Glutamatergic neuron (in vitro differentiated cells): Measurements from ENCODE around the gene EVPL. TPM values are rescaled to one million over a fixed set of nuclear protein-coding genes. Genes with fewer than 3 reads are reported as not detected.

ENCODE experiments used
- DNase-seq: peaks from one replicate; pipeline ENCODE4 v3.0.0; 2022
- H3K27ac Mint-ChIP-seq: one replicate; pipeline ENCODE4 v1.8.0; 2020; ENCODE audit warnings: mild to moderate bottlenecking, mixed read lengths, inconsistent platforms; ENCODE audit not compliant: unreplicated experiment
- H3K27me3 Mint-ChIP-seq: one replicate; pipeline ENCODE4 v1.8.0; 2020; ENCODE audit warnings: mild to moderate bottlenecking, moderate library complexity, mixed read lengths, inconsistent platforms; ENCODE audit not compliant: unreplicated experiment
- H3K36me3 Mint-ChIP-seq: one replicate; pipeline ENCODE4 v1.8.0; 2020; ENCODE audit warnings: mild to moderate bottlenecking, mixed read lengths, inconsistent platforms; ENCODE audit not compliant: unreplicated experiment
- H3K4me1 Mint-ChIP-seq: one replicate; pipeline ENCODE4 v1.8.0; 2020; ENCODE audit warnings: mild to moderate bottlenecking, low read depth, mixed read lengths, inconsistent platforms; ENCODE audit not compliant: unreplicated experiment
- H3K4me3 Mint-ChIP-seq: one replicate; pipeline ENCODE4 v1.8.0; 2020; ENCODE audit warnings: mild to moderate bottlenecking, mixed read lengths, inconsistent platforms; ENCODE audit not compliant: unreplicated experiment
- H3K9me3 Mint-ChIP-seq: one replicate; pipeline ENCODE4 v1.8.0; 2020; ENCODE audit warnings: mild to moderate bottlenecking, moderate library complexity, mixed read lengths, inconsistent platforms; ENCODE audit not compliant: unreplicated experiment
- long read RNA-seq: library from polyadenylated mRNA; unstranded; transcript quantifications from one replicate; pipeline ENCODE4 v2.0.0, GENCODE V29; 2020; ENCODE audit not compliant: unreplicated experiment
- total RNA-seq: library from RNA; stranded (reverse); fragmentation: NEBNext Ultra II Directional; extraction: Animal tissue kit (Norgen Biotek cat#: 25700); gene quantifications from one replicate; pipeline ENCODE4 v1.2.1, GENCODE V29; 2021; ENCODE audit not compliant: unreplicated experiment
- TF ChIP-seq, protein P1 (sequence below): fragments of 200-600 bp; sonication (generic); IDR thresholded peaks from one replicate; pipeline ENCODE4 v1.5.0; 2021; ENCODE audit not compliant: partially characterized antibody, unreplicated experiment

The EVPL gene
- total RNA-seq = not detected
- long read RNA-seq = 0 reads

DNA sequence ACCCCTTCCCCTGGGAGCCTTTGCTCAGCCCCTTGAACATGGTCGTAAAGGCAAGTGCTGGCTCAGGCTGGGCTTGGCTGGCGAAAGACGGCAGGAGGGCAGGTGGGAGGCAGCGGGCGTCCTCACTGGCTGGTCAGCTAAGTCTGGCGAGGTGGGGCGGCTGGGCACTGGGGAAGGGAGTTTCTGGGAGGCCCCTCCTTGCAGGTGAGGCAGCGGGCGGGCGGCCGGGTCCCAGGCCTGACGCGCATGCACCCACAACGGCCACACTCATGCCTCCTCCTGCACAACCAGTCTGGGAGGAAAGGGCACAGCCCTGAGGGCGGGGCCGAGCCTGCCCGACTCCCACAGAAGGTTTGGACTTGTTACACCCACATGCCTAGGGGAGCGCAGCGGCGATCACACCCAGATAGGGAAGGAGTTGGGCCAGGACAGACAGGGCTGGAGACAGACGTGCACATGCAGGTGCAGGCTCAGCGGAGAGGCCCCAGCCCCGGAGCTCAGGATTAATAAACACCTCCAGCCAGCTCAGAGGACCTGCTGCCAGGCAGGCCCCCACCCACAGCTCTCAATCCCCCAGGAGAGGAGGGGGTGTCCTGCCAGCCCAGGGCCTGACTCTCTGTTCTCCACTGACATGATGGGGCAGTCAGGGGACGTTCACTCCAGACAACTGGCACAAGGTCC is at the start of gene EVPL:
TSS of gene EVPL (minus strand) at position 148 of the 681 bp plus-strand sequence. CDS start at position 40, 108 bp downstream.
- peaks cover 6% of the 10 kb centered on the region for H3K27me3 Mint-ChIP-seq
- DNase-seq = no peak
- TF ChIP-seq, protein P1, sequence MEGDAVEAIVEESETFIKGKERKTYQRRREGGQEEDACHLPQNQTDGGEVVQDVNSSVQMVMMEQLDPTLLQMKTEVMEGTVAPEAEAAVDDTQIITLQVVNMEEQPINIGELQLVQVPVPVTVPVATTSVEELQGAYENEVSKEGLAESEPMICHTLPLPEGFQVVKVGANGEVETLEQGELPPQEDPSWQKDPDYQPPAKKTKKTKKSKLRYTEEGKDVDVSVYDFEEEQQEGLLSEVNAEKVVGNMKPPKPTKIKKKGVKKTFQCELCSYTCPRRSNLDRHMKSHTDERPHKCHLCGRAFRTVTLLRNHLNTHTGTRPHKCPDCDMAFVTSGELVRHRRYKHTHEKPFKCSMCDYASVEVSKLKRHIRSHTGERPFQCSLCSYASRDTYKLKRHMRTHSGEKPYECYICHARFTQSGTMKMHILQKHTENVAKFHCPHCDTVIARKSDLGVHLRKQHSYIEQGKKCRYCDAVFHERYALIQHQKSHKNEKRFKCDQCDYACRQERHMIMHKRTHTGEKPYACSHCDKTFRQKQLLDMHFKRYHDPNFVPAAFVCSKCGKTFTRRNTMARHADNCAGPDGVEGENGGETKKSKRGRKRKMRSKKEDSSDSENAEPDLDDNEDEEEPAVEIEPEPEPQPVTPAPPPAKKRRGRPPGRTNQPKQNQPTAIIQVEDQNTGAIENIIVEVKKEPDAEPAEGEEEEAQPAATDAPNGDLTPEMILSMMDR = no peak
- H3K4me1 Mint-ChIP-seq = peaks cover 4% of the 10 kb centered on the region
- H3K27ac Mint-ChIP-seq = no peak within 1 kb of the TSS
- no peaks in the 10 kb centered on the region for H3K9me3 Mint-ChIP-seq
- no peak within 1 kb of the TSS for H3K4me3 Mint-ChIP-seq
- no peaks in the 10 kb centered on the region for H3K36me3 Mint-ChIP-seq

DNA sequence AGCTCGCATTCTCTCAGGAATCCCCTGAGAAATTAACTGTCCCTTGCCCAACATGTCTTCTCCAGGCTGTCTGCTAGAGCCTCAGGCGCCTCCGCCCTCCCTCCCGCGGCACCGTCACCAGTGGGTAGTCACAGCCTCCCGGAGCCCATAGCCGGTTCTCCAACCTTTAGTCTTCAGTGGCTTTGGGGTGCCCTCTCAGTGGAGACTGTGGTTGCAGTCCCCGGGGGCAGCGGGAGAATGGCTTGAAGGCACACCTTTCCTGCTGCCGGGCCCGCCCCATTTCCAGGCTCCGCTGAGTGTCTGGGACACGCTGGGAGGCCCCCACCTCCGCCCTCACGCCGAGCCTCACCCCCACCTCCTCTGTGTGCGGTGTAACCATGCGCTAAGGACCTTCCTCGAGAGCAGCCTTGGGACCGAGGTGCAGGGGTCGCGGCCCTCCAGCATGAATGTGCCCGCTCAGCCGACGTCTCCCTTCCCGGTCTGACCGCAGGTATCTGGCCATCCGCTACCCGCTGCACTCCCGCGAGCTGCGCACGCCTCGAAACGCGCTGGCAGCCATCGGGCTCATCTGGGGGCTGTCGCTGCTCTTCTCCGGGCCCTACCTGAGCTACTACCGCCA is 49.1 kb upstream of the EVPL start:
- Mint-ChIP-seq H3K36me3 (no peaks in the 10 kb centered on the region), H3K4me3 (no peak overlapping the region), H3K27ac (no peak overlapping the region), H3K9me3 (peaks cover 11% of the 10 kb centered on the region), H3K4me1 (peaks cover 9% of the 10 kb centered on the region), H3K27me3 (peaks cover 33% of the 10 kb centered on the region)
- no peak for DNase-seq
- TF ChIP-seq, protein P1 = no peak

DNA sequence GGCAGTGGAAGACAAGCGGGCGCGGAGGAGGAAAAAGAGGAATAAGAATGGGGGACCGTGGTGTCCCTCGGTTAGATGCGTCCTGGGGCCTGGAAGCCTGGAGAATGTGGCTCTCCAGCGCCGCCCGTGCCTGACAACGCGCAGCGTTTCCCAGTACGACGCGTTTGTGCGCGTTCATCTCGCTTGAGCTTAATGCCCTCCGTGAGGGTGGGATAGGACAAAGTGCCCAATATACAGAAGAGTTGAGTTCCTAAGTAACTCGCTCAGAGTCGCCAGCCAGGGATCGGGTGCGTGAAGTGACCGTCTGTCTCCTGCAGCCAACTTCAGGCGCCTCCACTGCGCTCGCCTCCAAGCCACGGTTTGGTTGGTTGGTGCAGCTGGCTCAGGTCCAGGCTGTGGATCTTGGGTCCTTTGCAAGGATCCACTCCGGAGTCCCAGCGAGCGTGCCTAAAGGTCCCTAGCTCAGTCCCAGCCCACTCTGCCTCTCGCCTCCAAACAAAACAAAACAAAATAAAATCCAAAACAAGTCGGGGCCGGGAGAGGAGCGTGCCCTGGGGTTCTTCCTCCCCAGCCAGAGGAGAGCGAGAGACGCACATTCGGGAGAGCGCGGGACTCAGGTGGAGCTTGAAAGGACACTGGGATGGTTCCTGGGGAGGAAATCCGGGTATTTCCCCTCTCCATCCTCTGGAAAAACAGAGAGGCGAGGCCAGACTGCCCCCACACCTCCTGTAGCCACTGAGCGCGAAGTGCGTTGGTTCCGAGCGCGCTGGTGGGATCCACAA is 48.4 kb upstream of the EVPL start:
- Mint-ChIP-seq H3K4me1 (peaks cover 10% of the 10 kb centered on the region), H3K36me3 (no peaks in the 10 kb centered on the region), H3K27ac (no peak overlapping the region), H3K4me3 (peak overlapping the region; percentile 57), H3K27me3 (peaks cover 28% of the 10 kb centered on the region), H3K9me3 (peaks cover 8% of the 10 kb centered on the region)
- peak; percentile 47 for DNase-seq
- TF ChIP-seq, protein P1 = no peak

DNA sequence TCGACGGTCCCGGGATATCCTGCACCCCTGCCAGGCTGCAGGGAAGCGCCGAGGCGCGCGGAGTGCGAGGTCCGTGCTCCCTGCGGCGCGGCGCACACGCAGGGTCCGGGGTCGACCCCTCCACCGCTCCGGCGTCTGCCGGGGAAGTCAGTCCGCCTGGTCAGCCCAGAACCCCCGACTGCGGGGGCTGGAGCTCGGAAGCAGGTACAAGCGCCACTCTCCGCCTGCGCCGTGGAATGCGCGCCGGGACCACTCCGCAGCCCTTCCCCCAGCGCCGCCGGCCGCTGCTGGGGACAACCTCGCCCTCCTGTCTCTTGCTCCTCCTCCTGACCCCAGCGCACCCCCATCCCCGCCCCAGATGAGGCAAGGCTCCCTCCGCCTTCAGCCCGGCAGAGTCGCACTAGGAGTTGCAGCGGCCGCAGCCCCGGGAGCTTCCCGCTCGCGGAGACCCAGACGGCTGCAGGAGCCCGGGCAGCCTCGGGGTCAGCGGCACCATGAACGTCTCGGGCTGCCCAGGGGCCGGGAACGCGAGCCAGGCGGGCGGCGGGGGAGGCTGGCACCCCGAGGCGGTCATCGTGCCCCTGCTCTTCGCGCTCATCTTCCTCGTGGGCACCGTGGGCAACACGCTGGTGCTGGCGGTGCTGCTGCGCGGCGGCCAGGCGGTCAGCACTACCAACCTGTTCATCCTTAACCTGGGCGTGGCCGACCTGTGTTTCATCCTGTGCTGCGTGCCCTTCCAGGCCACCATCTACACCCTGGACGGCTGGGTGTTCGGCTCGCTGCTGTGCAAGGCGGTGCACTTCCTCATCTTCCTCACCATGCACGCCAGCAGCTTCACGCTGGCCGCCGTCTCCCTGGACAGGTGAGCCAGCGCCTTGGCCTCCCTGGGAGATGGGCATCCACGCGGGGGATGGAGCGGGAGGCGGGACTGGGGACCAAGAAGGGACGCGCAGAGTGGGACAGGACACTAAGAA is 47.6 kb upstream of the EVPL start, which contains the start of gene GALR2:
TSS of gene GALR2 (plus strand) at position 392 of the 974 bp plus-strand sequence. CDS start at position 495, 103 bp downstream.
- Mint-ChIP-seq H3K4me3 (peak within 1 kb of the TSS; percentile 80), H3K27me3 (peaks cover 28% of the 10 kb centered on the region), H3K9me3 (peaks cover 8% of the 10 kb centered on the region), H3K4me1 (peaks cover 10% of the 10 kb centered on the region), H3K27ac (no peak within 1 kb of the TSS), H3K36me3 (no peaks in the 10 kb centered on the region)
- peak; percentile 47 for DNase-seq
- TF ChIP-seq, protein P1 = no peak
